KMS-11 (cell line): Measurements from ENCODE around the gene SLC39A10.

Experiments
- H2AFZ ChIP-seq: fragments of 200-600 bp; sonication (generic); 2 replicates; pipeline ENCODE4 v1.6.1; 2016; ENCODE audit warnings: antibody characterized with exemption, mixed run types, low read depth
- H3K27ac ChIP-seq: fragments of 200-600 bp; sonication (generic); 2 replicates; pipeline ENCODE4 v1.6.1; 2016; ENCODE audit warnings: mild to moderate bottlenecking, mixed run types
- H3K27me3 ChIP-seq: fragments of 200-600 bp; sonication (generic); 2 replicates; pipeline ENCODE4 v1.6.1; 2017; ENCODE audit warnings: mild to moderate bottlenecking, low read depth, mixed run types, moderate library complexity; ENCODE audit not compliant: insufficient read depth
- H3K36me3 ChIP-seq: fragments of 200-600 bp; sonication (generic); 2 replicates; pipeline ENCODE4 v1.6.1; 2017; ENCODE audit warnings: mild to moderate bottlenecking, mixed run types; ENCODE audit not compliant: insufficient read depth
- H3K4me1 ChIP-seq: fragments of 200-600 bp; sonication (generic); 2 replicates; pipeline ENCODE4 v1.6.1; 2016; ENCODE audit warnings: mild to moderate bottlenecking, low read depth, mixed run types; ENCODE audit not compliant: poor library complexity, severe bottlenecking
- H3K4me2 ChIP-seq: fragments of 200-600 bp; sonication (generic); 2 replicates; pipeline ENCODE4 v1.7.0; 2016; ENCODE audit warnings: mild to moderate bottlenecking, mixed run types
- H3K4me3 ChIP-seq: fragments of 200-600 bp; sonication (generic); IDR thresholded peaks from 2 replicates; pipeline ENCODE4 v1.6.1; 2017; ENCODE audit warnings: low read depth, low read length, mixed read lengths; ENCODE audit not compliant: insufficient read depth
- H3K79me2 ChIP-seq: fragments of 200-600 bp; sonication (generic); 2 replicates; pipeline ENCODE4 v1.6.1; 2016; ENCODE audit warnings: low read depth, mixed run types; ENCODE audit not compliant: insufficient read depth
- H3K9ac ChIP-seq: fragments of 200-600 bp; sonication (generic); 2 replicates; pipeline ENCODE4 v1.6.1; 2016; ENCODE audit warnings: mild to moderate bottlenecking, mixed run types
- H4K20me1 ChIP-seq: fragments of 200-600 bp; sonication (generic); 2 replicates; pipeline ENCODE4 v1.6.1; 2016; ENCODE audit warnings: mild to moderate bottlenecking, mixed run types; ENCODE audit not compliant: insufficient read depth
- CTCF ChIP-seq: fragments of 200-600 bp; sonication (generic); conservative IDR thresholded peaks from 2 replicates; pipeline ENCODE4 v1.6.1; 2017; ENCODE audit warnings: low read depth, mild to moderate bottlenecking, antibody characterized with exemption, low read length, moderate library complexity, mixed read lengths

Gene SLC39A10

GRCh38 chr2:195706161-195706900, 49.3 kb downstream of the SLC39A10 start:
- H3K79me2 ChIP-seq: no peaks in the 10 kb centered on the region

DNA sequence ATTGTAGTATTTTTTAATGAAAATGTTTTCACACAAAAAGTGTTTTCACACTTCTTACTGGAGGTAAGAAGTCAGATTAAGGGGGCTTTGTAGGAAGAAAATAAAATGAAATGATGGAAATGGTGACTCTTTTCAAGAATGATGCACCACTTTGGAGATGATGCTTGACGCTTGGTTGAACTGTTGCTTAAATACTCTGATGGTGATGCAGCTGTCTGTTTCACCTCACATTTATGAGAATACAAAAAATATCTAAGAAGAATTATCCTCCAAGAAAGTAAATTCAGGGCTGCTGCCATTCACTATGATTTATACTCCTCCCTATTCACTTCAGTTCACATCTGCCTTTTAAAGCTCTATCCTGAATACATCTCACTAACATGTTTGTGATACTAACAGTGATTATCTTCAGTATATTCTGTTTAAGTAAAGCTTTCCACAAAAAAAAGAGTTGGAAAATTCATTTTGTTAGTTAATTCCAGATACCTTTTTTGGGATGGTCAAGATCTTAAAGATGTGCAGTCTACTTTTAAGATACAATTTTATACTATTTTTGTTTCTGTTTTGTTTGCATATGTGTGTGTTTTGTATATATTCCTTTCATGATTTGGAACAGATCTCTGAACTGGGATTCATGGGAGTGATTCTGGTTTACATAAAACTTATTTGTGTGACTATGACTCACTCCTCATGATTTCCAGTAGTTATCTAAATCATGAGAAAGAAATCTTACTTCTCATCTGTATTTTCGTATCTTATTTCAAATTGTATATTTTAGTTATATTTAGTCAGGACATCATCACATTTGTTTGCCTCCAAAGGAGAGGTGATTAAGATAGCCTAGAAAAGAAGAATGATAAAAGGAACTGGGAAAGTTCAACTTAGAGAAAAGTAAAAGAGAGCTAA, 53.1 kb downstream of the SLC39A10 start:
- TF ChIP-seq CTCF: no peak
- Histone ChIP-seq H3K4me1 (no peaks in the 10 kb centered on the region), H3K27me3 (no peaks in the 10 kb centered on the region), H3K79me2 (no peaks in the 10 kb centered on the region), H3K27ac (no peak overlapping the region), H4K20me1 (no peaks in the 10 kb centered on the region), H3K9ac (no peak overlapping the region), H3K4me3 (no peak overlapping the region), H3K36me3 (peaks cover 4% of the 10 kb centered on the region; the same call in 1 of the 2 replicates), H3K4me2 (no peak overlapping the region), H2AFZ (no peak overlapping the region)

More at GRCh38 chr2:195706161-195706900, 49.3 kb downstream of the SLC39A10 start:
- no peaks in the 10 kb centered on the region for H3K36me3 ChIP-seq
- H2AFZ ChIP-seq: no peak overlapping the region
- no peak overlapping the region for H3K4me2 ChIP-seq
- no peak overlapping the region for H3K4me3 ChIP-seq
- no peaks in the 10 kb centered on the region for H3K4me1 ChIP-seq
- no peak overlapping the region for H3K9ac ChIP-seq
- H3K27me3 ChIP-seq: no peaks in the 10 kb centered on the region
- TF ChIP-seq CTCF: no peak
- H3K27ac ChIP-seq: no peak overlapping the region
- no peaks in the 10 kb centered on the region for H4K20me1 ChIP-seq

GRCh38 chr2:195711478-195711877, 54.5 kb downstream of the SLC39A10 start:
- Histone ChIP-seq H3K79me2 (no peaks in the 10 kb centered on the region), H3K36me3 (peaks cover 4% of the 10 kb centered on the region; the same call in 1 of the 2 replicates), H3K27ac (no peak overlapping the region), H3K4me2 (no peak overlapping the region), H3K4me3 (no peak overlapping the region), H3K4me1 (no peaks in the 10 kb centered on the region), H2AFZ (no peak overlapping the region), H3K9ac (no peak overlapping the region), H4K20me1 (no peaks in the 10 kb centered on the region), H3K27me3 (no peaks in the 10 kb centered on the region)
- no peak for TF ChIP-seq CTCF

DNA sequence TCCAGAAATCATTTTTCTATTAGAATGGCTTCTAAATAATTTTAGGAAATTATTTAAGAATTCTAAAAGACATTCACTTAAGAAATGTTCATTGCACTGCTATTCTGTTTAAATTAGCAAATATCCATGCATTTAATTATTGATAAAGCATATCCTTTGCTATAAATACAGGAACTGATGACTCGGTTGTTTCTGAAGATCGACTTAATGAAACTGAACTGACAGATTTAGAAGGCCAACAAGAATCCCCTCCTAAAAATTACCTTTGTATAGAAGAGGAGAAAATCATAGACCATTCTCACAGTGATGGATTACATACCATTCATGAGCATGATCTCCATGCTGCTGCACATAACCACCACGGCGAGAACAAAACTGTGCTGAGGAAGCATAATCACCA, 59.4 kb downstream of the SLC39A10 start:
- no peak overlapping the region for H2AFZ ChIP-seq
- H4K20me1 ChIP-seq: no peaks in the 10 kb centered on the region
- H3K9ac ChIP-seq: no peak overlapping the region
- H3K36me3 ChIP-seq: peaks cover 4% of the 10 kb centered on the region; the same call in 1 of the 2 replicates
- no peaks in the 10 kb centered on the region for H3K79me2 ChIP-seq
- H3K4me1 ChIP-seq: no peaks in the 10 kb centered on the region
- no peaks in the 10 kb centered on the region for H3K27me3 ChIP-seq
- no peak overlapping the region for H3K27ac ChIP-seq
- TF ChIP-seq CTCF: no peak
- no peak overlapping the region for H3K4me3 ChIP-seq
- H3K4me2 ChIP-seq: no peak overlapping the region
